Caco-2 (cell line): ENCODE measurements around the gene TSPYL4. TPM values are rescaled to one million over a fixed set of nuclear protein-coding genes. Genes with fewer than 3 reads are reported as not detected.

Experiments used
- BruUV-seq: library from RNA; stranded (reverse); fragments of 400-500 nt; replicated peaks from 2 replicates; lab custom pipeline; 2021; lab: Mats Ljungman, UMichigan
- CTCF ChIA-PET: fragments of 300-600 bp; sonication (Branson Sonifier 250); formaldehyde crosslinking; loops from one replicate; lab custom pipeline; 2022; ENCODE audit warnings: antibody characterized with exemption; lab: Charles Lee
- POLR2A ChIA-PET: fragments of 300-600 bp; sonication (Branson Sonifier 250); formaldehyde crosslinking; loops from one replicate; lab custom pipeline; 2022; ENCODE audit warnings: antibody characterized with exemption; lab: Charles Lee
- DNase-seq, 2 experiments: peaks; one replicate each; pipeline versions ENCODE4 v3.0.0 to v3.0.0-alpha.2; 2020 to 2022
- H3K27me3 ChIP-seq: replicated peaks from 2 replicates; pipeline ENCODE4 v1.6.0; 2011; ENCODE audit warnings: low read length; ENCODE audit not compliant: control insufficient read depth, insufficient read depth
- H3K36me3 ChIP-seq: 2 replicates; pipeline ENCODE4 v1.5.1; 2011; ENCODE audit warnings: low read length; ENCODE audit not compliant: control insufficient read depth, insufficient read depth
- H3K4me1 ChIP-seq: fragments of 250-450 bp; sonication (Bioruptor Pico); 2 replicates; pipeline ENCODE4 v1.5.1; 2020; ENCODE audit warnings: mild to moderate bottlenecking
- H3K4me3 ChIP-seq: 2 replicates; pipeline ENCODE4 v1.5.1; 2011; ENCODE audit warnings: low read depth, mild to moderate bottlenecking, control low read depth, low read length
- H3K9me3 ChIP-seq: fragments of 250-450 bp; sonication (Bioruptor Pico); 2 replicates; pipeline ENCODE4 v1.5.1; 2020; ENCODE audit warnings: mild to moderate bottlenecking, moderate library complexity
- H3K27ac Mint-ChIP-seq: one replicate; pipeline ENCODE4 v1.8.0; 2022; ENCODE audit warnings: mixed read lengths; ENCODE audit not compliant: unreplicated experiment
- H3K27me3 Mint-ChIP-seq: one replicate; pipeline ENCODE4 v1.8.0; 2022; ENCODE audit warnings: mixed read lengths; ENCODE audit not compliant: insufficient read depth, unreplicated experiment
- H3K36me3 Mint-ChIP-seq: one replicate; pipeline ENCODE4 v1.8.0; 2022; ENCODE audit warnings: mild to moderate bottlenecking, mixed read lengths; ENCODE audit not compliant: insufficient read depth, unreplicated experiment
- H3K4me1 Mint-ChIP-seq: one replicate; pipeline ENCODE4 v1.8.0; 2022; ENCODE audit warnings: low read depth, mixed read lengths; ENCODE audit not compliant: unreplicated experiment
- H3K4me3 Mint-ChIP-seq: one replicate; pipeline ENCODE4 v1.8.0; 2022; ENCODE audit warnings: mild to moderate bottlenecking, moderate library complexity, mixed read lengths; ENCODE audit not compliant: unreplicated experiment
- H3K9me3 Mint-ChIP-seq: one replicate; pipeline ENCODE4 v1.8.0; 2022; ENCODE audit warnings: mixed read lengths; ENCODE audit not compliant: unreplicated experiment
- intact Hi-C: fragments of 100-400 bp; cut with micrococcal nuclease; formaldehyde crosslinking; loops from one replicate; pipeline ENCODE4 v1.10.0; 2022; ENCODE audit not compliant: unreplicated experiment
- total RNA-seq: library from RNA; stranded (reverse); gene quantifications from 2 replicates; pipeline ENCODE4 v1.2.3, GENCODE V29; 2022
- TF ChIP-seq, protein P1 (sequence below), 2 experiments: fragments of 200-600 bp in 1 of 2; IDR thresholded peaks; 1 replicate in 1 of 2; 2 replicates in 1 of 2; pipeline versions ENCODE4 v1.5.1 to v1.8.0; 2011 to 2022; ENCODE audit warnings: antibody characterized with exemption in 1 of 2, control low read depth in 1 of 2, inconsistent platforms in 1 of 2, low read depth in 1 of 2, low read length in 1 of 2, mild to moderate bottlenecking in 1 of 2, moderate library complexity in 1 of 2; ENCODE audit not compliant: insufficient read depth in 1 of 2, severe bottlenecking in 1 of 2, unreplicated experiment in 1 of 2

The TSPYL4 gene
- total RNA-seq, 1 experiment from 2014 or later: 10.7 TPM

DNA sequence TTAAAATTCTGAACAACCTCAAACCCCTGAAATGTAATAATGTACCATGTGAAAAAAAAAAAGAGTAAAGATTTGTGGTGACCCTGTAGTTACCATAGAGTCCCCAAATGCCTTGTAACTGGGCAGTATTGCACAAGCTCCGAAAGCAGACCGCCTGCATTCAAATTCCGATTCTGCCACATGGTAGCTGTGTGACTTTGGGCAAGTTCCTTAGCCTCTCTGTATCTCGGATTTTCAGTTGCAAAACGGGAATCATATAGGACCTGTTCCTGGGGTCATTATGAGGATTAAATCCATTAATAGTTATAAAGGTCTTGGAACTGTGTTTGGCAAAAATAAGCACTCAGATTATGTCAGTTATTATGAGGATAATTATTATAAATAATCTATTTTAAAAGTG, 43.6 kb downstream of the TSPYL4 start:
- ChIA-PET POLR2A (no interaction called here), CTCF (no interaction called here)
- H3K27ac Mint-ChIP-seq: no peak overlapping the region
- BruUV-seq: no TSS peak
- Histone ChIP-seq H3K4me3 (no peak overlapping the region), H3K36me3 (no peaks in the 10 kb centered on the region; the same call in 1 of the 2 replicates), H3K27me3 (no peaks in the 10 kb centered on the region), H3K4me1 (no peaks in the 10 kb centered on the region), H3K9me3 (no peaks in the 10 kb centered on the region)
- intact Hi-C loops: no loop called here
- DNase-seq: no peak
- H3K4me3 Mint-ChIP-seq: no peak overlapping the region
- no peaks in the 10 kb centered on the region for H3K27me3 Mint-ChIP-seq
- TF ChIP-seq, protein P1, sequence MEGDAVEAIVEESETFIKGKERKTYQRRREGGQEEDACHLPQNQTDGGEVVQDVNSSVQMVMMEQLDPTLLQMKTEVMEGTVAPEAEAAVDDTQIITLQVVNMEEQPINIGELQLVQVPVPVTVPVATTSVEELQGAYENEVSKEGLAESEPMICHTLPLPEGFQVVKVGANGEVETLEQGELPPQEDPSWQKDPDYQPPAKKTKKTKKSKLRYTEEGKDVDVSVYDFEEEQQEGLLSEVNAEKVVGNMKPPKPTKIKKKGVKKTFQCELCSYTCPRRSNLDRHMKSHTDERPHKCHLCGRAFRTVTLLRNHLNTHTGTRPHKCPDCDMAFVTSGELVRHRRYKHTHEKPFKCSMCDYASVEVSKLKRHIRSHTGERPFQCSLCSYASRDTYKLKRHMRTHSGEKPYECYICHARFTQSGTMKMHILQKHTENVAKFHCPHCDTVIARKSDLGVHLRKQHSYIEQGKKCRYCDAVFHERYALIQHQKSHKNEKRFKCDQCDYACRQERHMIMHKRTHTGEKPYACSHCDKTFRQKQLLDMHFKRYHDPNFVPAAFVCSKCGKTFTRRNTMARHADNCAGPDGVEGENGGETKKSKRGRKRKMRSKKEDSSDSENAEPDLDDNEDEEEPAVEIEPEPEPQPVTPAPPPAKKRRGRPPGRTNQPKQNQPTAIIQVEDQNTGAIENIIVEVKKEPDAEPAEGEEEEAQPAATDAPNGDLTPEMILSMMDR (IDR thresholded peaks at IDR 0.05; ENCODE audit: insufficient read depth in 1 of 2, low read depth in 1 of 2, low read length in 1 of 2, severe bottlenecking in 1 of 2, unreplicated experiment in 1 of 2): no peak
- no peaks in the 10 kb centered on the region for H3K36me3 Mint-ChIP-seq
- H3K4me1 Mint-ChIP-seq: no peaks in the 10 kb centered on the region
- no peaks in the 10 kb centered on the region for H3K9me3 Mint-ChIP-seq

DNA sequence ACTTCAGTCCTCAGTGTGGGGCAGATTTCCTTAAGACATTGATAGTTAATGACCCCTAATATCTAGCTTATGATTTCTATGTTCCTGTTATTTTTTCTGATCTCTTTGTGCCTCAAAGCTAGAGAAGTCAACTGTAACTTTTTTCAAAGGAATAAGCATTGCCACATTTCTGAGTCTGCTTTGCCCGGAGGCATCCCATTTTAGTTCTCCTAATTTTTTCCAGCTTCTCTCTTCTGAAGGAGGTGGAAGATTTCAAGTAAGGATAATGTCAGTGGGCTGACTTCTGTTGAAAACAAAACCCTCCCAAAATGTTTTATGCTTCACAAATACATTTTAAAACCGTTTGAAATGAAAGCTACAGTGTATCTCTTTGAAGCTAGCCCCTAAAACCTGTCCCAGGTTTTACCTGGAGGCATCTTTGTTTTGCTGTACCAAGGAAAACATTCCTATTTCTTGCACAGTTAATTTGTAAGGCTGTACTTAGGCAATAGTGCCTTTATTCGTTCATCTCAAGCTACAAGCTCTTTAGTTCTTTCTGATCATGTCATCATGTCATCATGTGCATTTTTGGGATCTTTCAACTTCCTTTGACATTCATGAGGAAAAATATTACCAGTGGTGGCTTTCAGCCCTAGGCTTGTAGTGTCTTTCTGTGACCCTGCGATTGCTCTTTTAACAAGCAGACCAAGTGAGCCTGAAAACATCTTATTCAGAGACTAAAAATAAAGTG, 45.7 kb downstream of the TSPYL4 start:
- Histone ChIP-seq H3K27me3 (no peaks in the 10 kb centered on the region), H3K4me1 (no peaks in the 10 kb centered on the region), H3K9me3 (no peaks in the 10 kb centered on the region), H3K36me3 (no peaks in the 10 kb centered on the region; the same call in 1 of the 2 replicates), H3K4me3 (no peak overlapping the region)
- H3K4me1 Mint-ChIP-seq: no peaks in the 10 kb centered on the region
- TF ChIP-seq, protein P1 (IDR thresholded peaks at IDR 0.05; ENCODE audit: insufficient read depth in 1 of 2, low read depth in 1 of 2, low read length in 1 of 2, severe bottlenecking in 1 of 2, unreplicated experiment in 1 of 2): no peak
- no peak for DNase-seq
- no TSS peak for BruUV-seq
- H3K27me3 Mint-ChIP-seq: no peaks in the 10 kb centered on the region
- no peak overlapping the region for H3K4me3 Mint-ChIP-seq
- H3K9me3 Mint-ChIP-seq: no peaks in the 10 kb centered on the region
- ChIA-PET POLR2A (no interaction called here), CTCF (no interaction called here)
- intact Hi-C loops: no loop called here
- H3K27ac Mint-ChIP-seq: no peak overlapping the region
- H3K36me3 Mint-ChIP-seq: no peaks in the 10 kb centered on the region

DNA sequence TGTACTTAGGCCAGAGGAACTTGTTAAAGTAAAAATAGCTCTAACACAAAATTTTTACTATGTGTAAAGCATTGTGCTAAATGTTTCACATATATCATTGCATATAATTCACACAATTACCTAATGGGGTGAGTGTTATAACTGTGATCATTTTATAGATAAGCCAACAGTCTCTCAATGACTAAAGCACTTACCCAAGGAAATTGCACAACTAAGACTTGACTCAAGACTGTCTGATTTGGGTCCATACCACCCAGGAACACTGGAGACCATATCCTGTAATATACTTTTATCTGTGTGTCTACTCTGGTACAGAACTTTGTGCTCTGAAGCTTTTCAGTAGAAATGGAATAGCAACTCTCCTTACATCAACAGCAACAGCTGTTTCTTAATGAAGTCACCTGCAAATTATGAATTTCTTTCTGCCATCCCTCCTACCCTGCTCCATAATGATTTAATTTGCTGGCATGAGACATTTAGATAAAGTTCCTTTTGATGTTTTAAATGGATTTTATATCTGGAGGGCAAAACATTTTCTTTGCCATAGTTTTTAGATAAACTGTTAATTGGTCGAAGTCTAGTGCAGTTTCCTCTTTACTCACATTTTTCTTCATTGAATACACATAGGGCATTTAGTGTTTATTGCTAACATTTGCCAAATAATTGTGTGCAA, 47.5 kb downstream of the TSPYL4 start:
- POLR2A ChIA-PET: no interaction called here
- BruUV-seq: no TSS peak
- H3K4me1 Mint-ChIP-seq: no peaks in the 10 kb centered on the region

More for the DNA sequence above, 47.5 kb downstream of the TSPYL4 start:
- Histone ChIP-seq H3K27me3 (no peaks in the 10 kb centered on the region), H3K4me3 (no peak overlapping the region), H3K36me3 (no peaks in the 10 kb centered on the region), H3K9me3 (no peaks in the 10 kb centered on the region), H3K4me1 (no peaks in the 10 kb centered on the region)
- Mint-ChIP-seq H3K27ac (no peak overlapping the region), H3K9me3 (no peaks in the 10 kb centered on the region), H3K36me3 (no peaks in the 10 kb centered on the region), H3K27me3 (no peaks in the 10 kb centered on the region), H3K4me3 (no peak overlapping the region)
- intact Hi-C loops: no loop called here
- TF ChIP-seq, protein P1 (IDR thresholded peaks at IDR 0.05; ENCODE audit: insufficient read depth in 1 of 2, low read depth in 1 of 2, low read length in 1 of 2, severe bottlenecking in 1 of 2, unreplicated experiment in 1 of 2): no peak
- no peak for DNase-seq
- CTCF ChIA-PET: no interaction called here
